Measurements from ENCODE around the gene ZFHX3.

ZFHX3 gene

GRCh38 chr16:72928090-72928981, 119.6 kb downstream of the ZFHX3 start:
- no peak for TF ChIP-seq CTCF (conservative IDR thresholded peaks at IDR 0.05)
- TF ChIP-seq ZFX (IDR thresholded peaks at IDR 0.05), result no peak
- peak overlapping the region; percentile 35 for H3K27ac ChIP-seq

- no peak for TF ChIP-seq CTCF (conservative IDR thresholded peaks at IDR 0.05)
- TF ChIP-seq ZFX (IDR thresholded peaks at IDR 0.05), result no peak
- H3K27ac ChIP-seq, result peak overlapping the region; percentile 58
Observed at GRCh38 chr16:72927199-72928089, 120.5 kb downstream of the ZFHX3 start.

- no peak overlapping the region for H3K27ac ChIP-seq
- no peak for TF ChIP-seq CTCF (conservative IDR thresholded peaks at IDR 0.05)
Observed at GRCh38 chr16:72926177-72927070, 121.5 kb downstream of the ZFHX3 start.

- H3K27ac ChIP-seq, result 0 out of 2 replicates have a peak overlapping the region, but pooled peaks have one; percentile 9
- no peak for TF ChIP-seq CTCF (conservative IDR thresholded peaks at IDR 0.05)
- no peak for TF ChIP-seq ZFX (IDR thresholded peaks at IDR 0.05)
Observed at GRCh38 chr16:72925631-72925979, 122.3 kb downstream of the ZFHX3 start.

GRCh38 chr16:72924927-72925630, 122.8 kb downstream of the ZFHX3 start:
- TF ChIP-seq ZFX (IDR thresholded peaks at IDR 0.05) (no peak), CTCF (conservative IDR thresholded peaks at IDR 0.05) (no peak)
- H3K27ac ChIP-seq, result 0 out of 2 replicates have a peak overlapping the region, but pooled peaks have one; percentile 9

GRCh38 chr16:72924537-72924926, 123.4 kb downstream of the ZFHX3 start:
- no peak for TF ChIP-seq ZFX (IDR thresholded peaks at IDR 0.05)
- TF ChIP-seq CTCF (conservative IDR thresholded peaks at IDR 0.05), result no peak
- H3K27ac ChIP-seq, result no peak overlapping the region

All from C4-2B (cell line).